ENCODE measurements around the gene DGKZ. TPM values are rescaled to one million over a fixed set of nuclear protein-coding genes. Genes with fewer than 3 reads are reported as not detected.
"Not testable (repeated sequence)": the region's sequence is repeated elsewhere in the genome, so short reads cannot be mapped to it uniquely, and the experiment has no call there.

DGKZ gene
- total and polyA plus RNA-seq, 4 donors = 4.6 to 24.3 (median 14.4) TPM

DNA sequence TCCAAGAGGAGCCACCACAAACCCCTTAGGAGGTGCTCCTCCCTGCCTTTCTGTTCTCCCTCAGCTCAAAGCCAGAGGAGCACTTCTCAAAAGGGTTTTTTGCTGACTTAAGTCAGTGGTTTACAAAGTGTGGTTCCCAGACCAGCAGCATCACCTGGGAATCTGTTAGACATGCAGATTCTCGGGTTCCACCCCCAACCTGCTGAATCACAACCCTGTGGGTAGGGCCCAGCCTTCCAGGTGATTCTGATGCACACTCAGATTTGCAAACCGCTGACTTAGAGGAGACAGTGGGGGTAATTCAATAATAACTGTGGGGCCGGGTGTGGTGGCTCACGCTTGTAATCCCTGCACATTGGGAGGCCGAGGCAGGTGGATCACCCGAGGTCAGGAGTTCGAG is 47.0 kb upstream of the DGKZ start:
- DNase-seq (ENCODE audit: low spot score) = no peak
- Histone ChIP-seq H3K9ac (ENCODE audit: low read depth in 1 of 2, low read length in 2 of 2) (no peak overlapping the region), H3K27me3 (ENCODE audit: control insufficient read depth in 4 of 4, insufficient read depth in 4 of 4, low read length in 3 of 4) (peaks cover 0 to 12% (median 6%) of the 10 kb centered on the region in 4 donors), H3K9me3 (ENCODE audit: control insufficient read depth in 4 of 4, low read length in 3 of 4) (no peaks in the 10 kb centered on the region), H3K27ac (ENCODE audit: low read depth in 1 of 2, low read length in 2 of 2) (no peak overlapping the region), H3K4me3 (ENCODE audit: low read depth in 1 of 3, low read length in 3 of 3) (no peak overlapping the region), H3K4me1 (ENCODE audit: control insufficient read depth in 4 of 4, insufficient read depth in 4 of 4, low read length in 3 of 4) (peaks cover 2 to 9% (median 3%) of the 10 kb centered on the region in 4 donors), H3K36me3 (ENCODE audit: control insufficient read depth in 4 of 4, insufficient read depth in 3 of 4, low read depth in 1 of 4, low read length in 3 of 4) (no peaks in the 10 kb centered on the region)
- WGBS = 92% methylated on average over 7 of the region's 7 CpGs
- TF ChIP-seq JUND (IDR thresholded peaks at IDR 0.05) (no peak), HNF4G (IDR thresholded peaks at IDR 0.05) (no peak), FOXA1 (IDR thresholded peaks at IDR 0.05) (no peak), RXRA (IDR thresholded peaks at IDR 0.05) (no peak), RAD21 (IDR thresholded peaks at IDR 0.05) (no peak), GABPA (IDR thresholded peaks at IDR 0.05 in 1 of 2, conservative IDR thresholded peaks at IDR 0.05 in 1 of 2) (no peak), NR2F2 (IDR thresholded peaks at IDR 0.05) (no peak), FOXA2 (IDR thresholded peaks at IDR 0.05) (no peak), TAF1 (conservative IDR thresholded peaks at IDR 0.05) (no peak), HNF4A (conservative IDR thresholded peaks at IDR 0.05) (no peak), SP1 (IDR thresholded peaks at IDR 0.05) (no peak)
- TF ChIP-seq, protein P1, sequence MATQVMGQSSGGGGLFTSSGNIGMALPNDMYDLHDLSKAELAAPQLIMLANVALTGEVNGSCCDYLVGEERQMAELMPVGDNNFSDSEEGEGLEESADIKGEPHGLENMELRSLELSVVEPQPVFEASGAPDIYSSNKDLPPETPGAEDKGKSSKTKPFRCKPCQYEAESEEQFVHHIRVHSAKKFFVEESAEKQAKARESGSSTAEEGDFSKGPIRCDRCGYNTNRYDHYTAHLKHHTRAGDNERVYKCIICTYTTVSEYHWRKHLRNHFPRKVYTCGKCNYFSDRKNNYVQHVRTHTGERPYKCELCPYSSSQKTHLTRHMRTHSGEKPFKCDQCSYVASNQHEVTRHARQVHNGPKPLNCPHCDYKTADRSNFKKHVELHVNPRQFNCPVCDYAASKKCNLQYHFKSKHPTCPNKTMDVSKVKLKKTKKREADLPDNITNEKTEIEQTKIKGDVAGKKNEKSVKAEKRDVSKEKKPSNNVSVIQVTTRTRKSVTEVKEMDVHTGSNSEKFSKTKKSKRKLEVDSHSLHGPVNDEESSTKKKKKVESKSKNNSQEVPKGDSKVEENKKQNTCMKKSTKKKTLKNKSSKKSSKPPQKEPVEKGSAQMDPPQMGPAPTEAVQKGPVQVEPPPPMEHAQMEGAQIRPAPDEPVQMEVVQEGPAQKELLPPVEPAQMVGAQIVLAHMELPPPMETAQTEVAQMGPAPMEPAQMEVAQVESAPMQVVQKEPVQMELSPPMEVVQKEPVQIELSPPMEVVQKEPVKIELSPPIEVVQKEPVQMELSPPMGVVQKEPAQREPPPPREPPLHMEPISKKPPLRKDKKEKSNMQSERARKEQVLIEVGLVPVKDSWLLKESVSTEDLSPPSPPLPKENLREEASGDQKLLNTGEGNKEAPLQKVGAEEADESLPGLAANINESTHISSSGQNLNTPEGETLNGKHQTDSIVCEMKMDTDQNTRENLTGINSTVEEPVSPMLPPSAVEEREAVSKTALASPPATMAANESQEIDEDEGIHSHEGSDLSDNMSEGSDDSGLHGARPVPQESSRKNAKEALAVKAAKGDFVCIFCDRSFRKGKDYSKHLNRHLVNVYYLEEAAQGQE (IDR thresholded peaks at IDR 0.05) = no peak
- TF ChIP-seq, protein P2, sequence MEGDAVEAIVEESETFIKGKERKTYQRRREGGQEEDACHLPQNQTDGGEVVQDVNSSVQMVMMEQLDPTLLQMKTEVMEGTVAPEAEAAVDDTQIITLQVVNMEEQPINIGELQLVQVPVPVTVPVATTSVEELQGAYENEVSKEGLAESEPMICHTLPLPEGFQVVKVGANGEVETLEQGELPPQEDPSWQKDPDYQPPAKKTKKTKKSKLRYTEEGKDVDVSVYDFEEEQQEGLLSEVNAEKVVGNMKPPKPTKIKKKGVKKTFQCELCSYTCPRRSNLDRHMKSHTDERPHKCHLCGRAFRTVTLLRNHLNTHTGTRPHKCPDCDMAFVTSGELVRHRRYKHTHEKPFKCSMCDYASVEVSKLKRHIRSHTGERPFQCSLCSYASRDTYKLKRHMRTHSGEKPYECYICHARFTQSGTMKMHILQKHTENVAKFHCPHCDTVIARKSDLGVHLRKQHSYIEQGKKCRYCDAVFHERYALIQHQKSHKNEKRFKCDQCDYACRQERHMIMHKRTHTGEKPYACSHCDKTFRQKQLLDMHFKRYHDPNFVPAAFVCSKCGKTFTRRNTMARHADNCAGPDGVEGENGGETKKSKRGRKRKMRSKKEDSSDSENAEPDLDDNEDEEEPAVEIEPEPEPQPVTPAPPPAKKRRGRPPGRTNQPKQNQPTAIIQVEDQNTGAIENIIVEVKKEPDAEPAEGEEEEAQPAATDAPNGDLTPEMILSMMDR (IDR thresholded peaks at IDR 0.05; ENCODE audit: low read depth, low read length, missing input control) = no peak
- TF ChIP-seq, protein P3, sequence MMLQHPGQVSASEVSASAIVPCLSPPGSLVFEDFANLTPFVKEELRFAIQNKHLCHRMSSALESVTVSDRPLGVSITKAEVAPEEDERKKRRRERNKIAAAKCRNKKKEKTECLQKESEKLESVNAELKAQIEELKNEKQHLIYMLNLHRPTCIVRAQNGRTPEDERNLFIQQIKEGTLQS (IDR thresholded peaks at IDR 0.05) = no peak
- TF ChIP-seq, protein P4, sequence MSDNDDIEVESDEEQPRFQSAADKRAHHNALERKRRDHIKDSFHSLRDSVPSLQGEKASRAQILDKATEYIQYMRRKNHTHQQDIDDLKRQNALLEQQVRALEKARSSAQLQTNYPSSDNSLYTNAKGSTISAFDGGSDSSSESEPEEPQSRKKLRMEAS (IDR thresholded peaks at IDR 0.05) = no peak
- TF ChIP-seq, protein P5, sequence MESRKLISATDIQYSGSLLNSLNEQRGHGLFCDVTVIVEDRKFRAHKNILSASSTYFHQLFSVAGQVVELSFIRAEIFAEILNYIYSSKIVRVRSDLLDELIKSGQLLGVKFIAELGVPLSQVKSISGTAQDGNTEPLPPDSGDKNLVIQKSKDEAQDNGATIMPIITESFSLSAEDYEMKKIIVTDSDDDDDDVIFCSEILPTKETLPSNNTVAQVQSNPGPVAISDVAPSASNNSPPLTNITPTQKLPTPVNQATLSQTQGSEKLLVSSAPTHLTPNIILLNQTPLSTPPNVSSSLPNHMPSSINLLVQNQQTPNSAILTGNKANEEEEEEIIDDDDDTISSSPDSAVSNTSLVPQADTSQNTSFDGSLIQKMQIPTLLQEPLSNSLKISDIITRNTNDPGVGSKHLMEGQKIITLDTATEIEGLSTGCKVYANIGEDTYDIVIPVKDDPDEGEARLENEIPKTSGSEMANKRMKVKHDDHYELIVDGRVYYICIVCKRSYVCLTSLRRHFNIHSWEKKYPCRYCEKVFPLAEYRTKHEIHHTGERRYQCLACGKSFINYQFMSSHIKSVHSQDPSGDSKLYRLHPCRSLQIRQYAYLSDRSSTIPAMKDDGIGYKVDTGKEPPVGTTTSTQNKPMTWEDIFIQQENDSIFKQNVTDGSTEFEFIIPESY (IDR thresholded peaks at IDR 0.05) = no peak

DNA sequence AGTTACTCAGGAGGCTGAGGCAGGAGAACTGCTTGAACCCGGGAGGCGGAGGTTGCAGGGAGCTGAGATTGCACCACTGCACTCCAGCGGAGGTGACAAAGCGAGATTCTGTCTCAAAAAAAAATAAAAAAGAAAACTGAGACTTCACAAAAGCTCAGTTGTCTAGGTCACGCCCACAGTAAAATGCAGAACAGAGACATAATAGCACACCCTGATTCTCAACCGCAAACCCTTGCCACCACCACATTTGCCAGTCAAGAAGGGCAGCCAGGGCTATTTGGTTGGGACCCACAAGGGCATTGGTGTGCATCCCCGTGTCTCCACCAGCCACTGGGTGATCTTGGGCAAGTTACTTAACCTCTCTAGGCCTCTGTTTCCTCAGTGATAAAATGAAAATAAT is 44.4 kb upstream of the DGKZ start:
- H3K9ac ChIP-seq (ENCODE audit: low read depth in 1 of 2, low read length in 2 of 2) = no peak overlapping the region
- H3K9me3 ChIP-seq (ENCODE audit: control insufficient read depth in 4 of 4, low read length in 3 of 4) = no peaks in the 10 kb centered on the region
- no peaks in the 10 kb centered on the region for H3K4me1 ChIP-seq (ENCODE audit: control insufficient read depth in 4 of 4, insufficient read depth in 4 of 4, low read length in 3 of 4)
- peaks cover 0 to 6% (median under 1%) of the 10 kb centered on the region in 4 donors for H3K27me3 ChIP-seq (ENCODE audit: control insufficient read depth in 4 of 4, insufficient read depth in 4 of 4, low read length in 3 of 4)
- TF ChIP-seq, protein P4 (IDR thresholded peaks at IDR 0.05) = no peak
- TF ChIP-seq YY1 (IDR thresholded peaks at IDR 0.05) (no peak), NR2F2 (IDR thresholded peaks at IDR 0.05) (no peak), TAF1 (conservative IDR thresholded peaks at IDR 0.05) (no peak), FOXA2 (IDR thresholded peaks at IDR 0.05) (no peak), GABPA (IDR thresholded peaks at IDR 0.05 in 1 of 2, conservative IDR thresholded peaks at IDR 0.05 in 1 of 2) (no peak), FOXA1 (IDR thresholded peaks at IDR 0.05) (no peak), HNF4G (IDR thresholded peaks at IDR 0.05) (no peak), SP1 (IDR thresholded peaks at IDR 0.05) (no peak)
- TF ChIP-seq, protein P3 (IDR thresholded peaks at IDR 0.05) = no peak
- TF ChIP-seq, protein P5 (IDR thresholded peaks at IDR 0.05) = no peak
- no peaks in the 10 kb centered on the region for H3K36me3 ChIP-seq (ENCODE audit: control insufficient read depth in 4 of 4, insufficient read depth in 3 of 4, low read depth in 1 of 4, low read length in 3 of 4)
- no peak for DNase-seq (ENCODE audit: low spot score)
- WGBS = 86% methylated on average over 7 of the region's 7 CpGs
- no peak overlapping the region for H3K4me3 ChIP-seq (ENCODE audit: low read depth in 1 of 3, low read length in 3 of 3)
- no peak overlapping the region for H3K27ac ChIP-seq (ENCODE audit: low read depth in 1 of 2, low read length in 2 of 2)

DNA sequence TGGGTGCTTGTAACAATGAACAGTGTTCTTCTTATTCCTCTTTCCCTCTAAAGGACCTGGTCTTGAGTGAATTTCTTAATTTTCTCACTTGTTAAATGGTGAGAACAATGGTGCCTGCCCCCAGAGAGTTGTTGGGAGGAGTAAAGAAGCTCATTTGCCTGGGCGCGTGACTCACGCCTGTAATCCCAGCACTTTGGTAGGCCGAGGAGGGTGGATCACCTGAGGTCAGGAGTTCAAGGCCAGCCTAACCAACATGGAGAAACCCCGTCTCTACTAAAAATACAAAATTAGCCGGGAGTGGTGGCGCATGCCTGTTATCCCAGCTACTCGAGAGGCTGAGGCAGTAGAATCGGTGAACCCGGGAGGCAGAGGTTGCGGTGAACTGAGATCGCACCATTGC is 43.2 kb upstream of the DGKZ start:
- H3K9me3 ChIP-seq (ENCODE audit: control insufficient read depth in 4 of 4, low read length in 3 of 4); H3K36me3 ChIP-seq (ENCODE audit: control insufficient read depth in 4 of 4, insufficient read depth in 3 of 4, low read depth in 1 of 4, low read length in 3 of 4); H3K4me3 ChIP-seq (ENCODE audit: low read depth in 1 of 3, low read length in 3 of 3); H3K27me3 ChIP-seq (ENCODE audit: control insufficient read depth in 4 of 4, insufficient read depth in 4 of 4, low read length in 3 of 4); H3K4me1 ChIP-seq (ENCODE audit: control insufficient read depth in 4 of 4, insufficient read depth in 4 of 4, low read length in 3 of 4); H3K9ac ChIP-seq (ENCODE audit: low read depth in 1 of 2, low read length in 2 of 2); H3K27ac ChIP-seq (ENCODE audit: low read depth in 1 of 2, low read length in 2 of 2); DNase-seq (ENCODE audit: low spot score): not testable (repeated sequence)
- WGBS = 92% methylated on average over 12 of the region's 12 CpGs

Data from liver (tissue), 9 donors.